Islet precursor cell (in vitro differentiated cells): ENCODE measurements around the gene SPTLC2.

Source experiments
- DNase-seq: peaks from one replicate; pipeline ENCODE4 v3.0.0-alpha.2; 2018

SPTLC2 gene

GRCh38 chr14:77458249-77458950 lies 158.0 kb downstream of the SPTLC2 start:
- peak; percentile 70 for DNase-seq

DNA sequence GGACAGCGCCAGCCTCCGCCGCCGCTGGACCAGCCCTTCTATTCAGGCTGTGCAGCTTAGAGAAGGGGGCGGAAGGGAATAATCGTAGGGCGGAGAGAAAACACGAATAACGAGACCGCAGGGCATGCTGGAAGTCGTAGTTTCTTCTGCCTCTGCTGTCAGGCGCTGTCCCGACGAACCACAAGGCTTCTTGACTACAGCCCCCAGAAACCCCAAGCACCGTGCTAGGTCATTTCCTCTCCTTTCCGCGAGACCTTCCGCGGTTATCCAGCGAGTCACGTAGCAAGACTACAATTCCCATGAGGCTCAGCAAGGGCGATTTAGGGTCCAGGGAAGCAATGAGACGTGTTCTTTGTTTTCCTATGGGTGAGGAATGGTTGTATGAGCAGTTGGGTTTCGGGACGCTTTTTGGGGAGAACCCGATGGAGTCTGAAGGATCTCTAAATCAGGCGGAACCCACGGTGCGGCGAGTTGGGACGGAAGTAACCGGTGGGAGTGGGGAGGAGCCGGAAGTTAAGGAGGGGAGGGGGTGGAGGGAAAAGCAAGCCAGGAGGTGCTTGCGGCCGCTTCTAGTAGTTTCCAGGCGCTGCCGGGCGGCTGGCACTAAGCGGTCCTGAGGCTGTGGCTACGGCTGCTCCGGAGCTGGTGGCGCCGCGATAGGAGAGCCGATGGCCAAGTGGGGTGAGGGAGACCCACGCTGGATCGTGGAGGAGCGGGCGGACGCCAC lies 158.8 kb downstream of the SPTLC2 start, which contains the start of the genes AHSA1 and VIPAS39:
Gene AHSA1, plus strand, starts transcription at position 572 of the 727 bp plus-strand sequence. Its CDS starts 97 bp downstream, at position 669.
Gene VIPAS39, minus strand, starts transcription at position 80 of the 727 bp plus-strand sequence. CDS start 3,499 bp downstream, outside the sequence.
- DNase-seq, result peak; percentile 99

- no peak for DNase-seq
Observed at GRCh38 chr14:77457115-77457521, 159.3 kb downstream of the SPTLC2 start.
